T-helper 1 cell treated with Interleukin-12 subunit alpha and Interleukin-12 subunit beta and Interleukin-4 antibody, amounts not matched to agents 30 ng/mL and 1 ng/mL, for 36 hours (primary cell): ENCODE measurements around the gene ACO1. TPM values are rescaled to one million over a fixed set of nuclear protein-coding genes. Genes with fewer than 3 reads are reported as not detected.

Experiments
- intact Hi-C: fragments of 100-400 bp; cut with micrococcal nuclease; formaldehyde crosslinking; loops from one replicate; pipeline ENCODE4 v1.15.1; 2024
- total RNA-seq: library from RNA; stranded (reverse); gene quantifications from 2 replicates; pipeline ENCODE4 v1.2.3, GENCODE V29; 2022

Gene ACO1
- total RNA-seq, 1 donor from 2014 or later, result 6.9 TPM

GRCh38 chr9:32380944-32381343, 3.5 kb upstream of the ACO1 start:
- intact Hi-C loops, result loop anchor here (5.0 kb wide), 1 partner anchor 696 kb away; the partner anchor contains the start of gene SMU1

DNA sequence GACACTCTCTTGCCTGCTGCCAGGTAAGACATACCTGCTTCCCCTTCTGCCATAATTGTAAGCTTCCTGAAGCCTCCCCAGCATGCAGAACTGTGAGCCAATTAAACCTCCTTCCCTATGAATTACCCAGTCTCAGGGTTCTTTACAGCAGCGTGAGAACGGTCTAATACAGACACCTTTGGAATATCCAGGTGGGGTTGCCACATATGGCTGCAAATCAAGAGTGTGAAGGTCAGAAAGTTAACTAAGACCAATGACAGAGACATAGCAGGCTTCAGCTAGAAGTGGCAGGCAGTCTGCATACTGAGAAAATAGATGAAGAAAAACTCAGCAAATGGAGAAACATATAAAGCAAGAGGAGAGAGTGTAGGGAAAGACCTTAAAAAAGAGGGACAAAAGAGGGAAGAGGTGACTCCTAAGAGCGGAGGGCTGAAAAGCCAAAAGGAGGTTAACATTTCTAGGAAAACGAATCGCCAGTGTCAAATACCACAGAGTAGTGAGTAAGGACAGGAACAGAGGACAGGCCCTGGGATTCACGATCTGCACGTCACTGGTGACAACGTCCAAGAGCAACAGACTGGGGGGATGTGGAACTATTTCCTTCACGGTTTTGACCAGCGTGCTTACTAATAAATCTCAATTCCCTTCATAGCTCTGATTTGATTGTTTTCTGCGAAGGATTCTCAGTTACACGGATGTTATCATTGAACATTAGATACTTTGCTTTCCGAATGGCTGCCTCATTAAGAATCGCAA, 1.7 kb upstream of the ACO1 start:
- intact Hi-C loops, result loop anchor here (5.0 kb wide), 1 partner anchor 695 kb away; the partner anchor contains the start of gene SMU1

- intact Hi-C loops, result loop anchor here (1.0 to 5.0 kb wide), 5 partner anchors 142 to 693 kb away; partner anchors contain the start of genes APTX, NDUFB6, RIGI and SMIM27
These were observed 460 bp upstream of the ACO1 start for GRCh38 chr9:32384002-32384363.

DNA sequence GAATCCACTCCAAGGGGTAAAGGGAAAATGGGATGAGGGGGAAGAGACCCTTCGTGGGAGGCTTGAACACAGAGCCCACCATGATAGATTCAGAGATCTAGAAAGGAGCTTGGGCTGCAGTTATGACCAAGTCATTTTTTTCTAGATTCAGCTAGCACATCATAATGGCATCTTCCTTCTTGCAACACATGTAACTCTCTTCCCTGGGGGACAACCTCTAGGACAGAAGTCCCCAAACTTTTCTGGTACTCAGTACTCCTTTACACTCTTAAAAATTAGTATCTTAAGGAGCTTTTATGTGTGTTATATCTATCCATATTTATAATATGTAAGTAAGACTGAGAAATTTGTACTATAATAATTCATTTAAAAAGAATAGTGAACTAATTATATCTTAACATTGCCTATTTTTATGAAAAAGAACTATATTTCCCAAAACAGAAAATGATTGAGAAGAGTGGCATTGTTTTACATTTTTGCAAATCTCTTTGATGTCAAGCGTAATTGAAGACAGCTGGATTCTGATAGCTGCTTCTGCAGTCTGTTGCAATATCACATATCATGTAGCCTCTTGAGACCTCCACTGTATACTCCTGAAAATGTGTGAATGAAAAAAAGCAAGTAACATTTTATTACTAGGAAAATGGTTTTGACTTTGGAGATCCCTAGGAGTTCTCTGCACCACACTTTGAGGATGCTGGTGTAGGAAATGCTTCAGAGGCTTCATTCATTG, 875 bp downstream of the ACO1 start:
- intact Hi-C loops, result loop anchor here (1.0 kb wide), 1 partner anchor 640 kb away; the partner anchor contains the start of gene DNAJA1

DNA sequence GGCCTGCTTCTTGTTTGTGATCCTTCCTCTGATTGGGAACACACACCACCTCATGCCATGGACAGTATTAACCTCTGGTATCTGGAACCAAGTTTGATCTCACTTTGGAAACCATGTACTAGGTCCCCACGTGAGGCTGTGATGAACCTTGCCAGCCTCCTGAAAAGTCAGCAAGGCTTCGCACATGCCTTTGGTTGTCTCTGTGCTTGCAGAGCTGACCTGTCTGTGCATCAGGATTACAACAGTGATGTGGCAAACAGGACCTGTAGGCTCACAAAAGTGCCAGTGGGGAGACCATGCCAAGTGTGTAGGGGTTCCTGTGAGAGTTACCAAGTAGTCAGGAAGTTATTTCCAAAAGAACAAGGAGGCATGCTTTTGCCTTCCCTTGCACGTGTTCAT, 1.4 kb downstream of the ACO1 start:
- intact Hi-C loops, result loop anchor here (1.0 kb wide), 1 partner anchor 639 kb away; the partner anchor contains the start of gene DNAJA1

DNA sequence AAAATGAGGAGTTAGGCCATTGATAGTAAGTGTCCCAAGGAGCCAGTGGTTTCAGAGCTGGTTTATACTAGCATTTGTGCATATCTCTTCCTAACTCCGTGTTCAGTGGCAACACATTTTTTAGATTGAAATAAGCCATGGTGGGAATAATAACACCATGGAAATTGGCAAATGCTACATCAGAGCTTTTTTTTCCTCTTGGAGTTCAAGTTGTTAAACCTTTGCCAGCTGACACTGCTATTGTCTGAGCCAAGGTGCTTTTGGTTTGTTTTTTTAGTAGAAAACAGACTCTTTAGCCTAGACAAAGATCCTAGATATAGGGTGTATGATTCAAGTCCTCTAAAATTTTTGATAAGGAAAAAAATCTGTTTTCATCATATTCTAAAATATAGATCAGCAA, 2.8 kb downstream of the ACO1 start:
- intact Hi-C loops, result no loop called here

- intact Hi-C loops, result no loop called here
These were observed 4.9 kb downstream of the ACO1 start for GRCh38 chr9:32389365-32389764.

DNA sequence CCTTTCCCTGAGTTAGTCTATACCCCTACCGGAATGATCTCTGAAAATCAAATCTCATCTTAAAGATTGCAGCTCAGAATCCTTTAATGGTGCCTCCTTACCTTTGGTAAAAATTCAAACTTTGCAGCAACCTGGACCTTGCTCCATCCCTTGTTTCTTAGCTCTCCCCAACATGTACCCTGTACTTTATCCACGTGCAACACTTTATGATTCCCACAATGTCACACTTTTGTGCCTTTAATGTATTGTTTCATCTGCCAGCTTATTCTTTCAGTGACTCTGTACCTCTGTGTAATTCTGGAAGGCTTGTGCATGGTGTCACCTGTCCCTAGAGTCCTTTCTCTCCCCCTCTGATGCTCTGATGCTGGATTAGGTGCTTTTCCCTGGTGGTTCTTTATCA, 9.5 kb downstream of the ACO1 start:
- intact Hi-C loops, result no loop called here

DNA sequence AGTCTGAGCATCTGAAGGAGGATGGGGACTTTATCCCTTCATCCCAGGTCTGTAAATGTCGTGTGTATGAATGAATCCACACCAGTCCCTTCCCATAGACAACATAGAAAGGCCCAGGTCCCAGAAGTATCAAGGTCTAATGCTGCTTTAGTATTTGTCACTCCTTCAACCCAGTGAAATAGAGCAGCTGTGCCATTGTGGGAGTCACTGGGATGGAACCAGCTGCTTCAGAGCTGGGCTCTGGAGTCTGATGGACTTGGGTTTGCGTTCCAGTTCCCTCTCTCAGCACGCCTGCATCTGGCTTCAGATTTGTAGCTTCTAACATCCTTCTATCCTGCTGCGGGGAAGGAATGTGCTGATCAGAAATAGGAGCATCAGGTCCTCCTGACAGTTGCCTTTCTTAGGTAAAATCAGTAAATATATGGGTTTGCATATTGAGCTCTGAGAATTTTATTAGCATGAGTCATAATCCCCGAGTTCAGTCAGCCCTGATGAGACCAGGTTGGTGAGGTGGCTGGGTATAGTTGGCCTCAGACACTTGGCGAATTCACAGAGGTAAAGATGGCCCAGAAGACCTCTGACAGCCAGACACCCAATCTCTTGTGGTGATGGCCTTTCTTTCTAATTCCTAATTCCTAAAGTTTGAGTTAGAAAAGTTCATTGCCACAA, 10.1 kb downstream of the ACO1 start:
- intact Hi-C loops, result no loop called here

GRCh38 chr9:32395510-32396216, 11.2 kb downstream of the ACO1 start:
- intact Hi-C loops, result no loop called here

DNA sequence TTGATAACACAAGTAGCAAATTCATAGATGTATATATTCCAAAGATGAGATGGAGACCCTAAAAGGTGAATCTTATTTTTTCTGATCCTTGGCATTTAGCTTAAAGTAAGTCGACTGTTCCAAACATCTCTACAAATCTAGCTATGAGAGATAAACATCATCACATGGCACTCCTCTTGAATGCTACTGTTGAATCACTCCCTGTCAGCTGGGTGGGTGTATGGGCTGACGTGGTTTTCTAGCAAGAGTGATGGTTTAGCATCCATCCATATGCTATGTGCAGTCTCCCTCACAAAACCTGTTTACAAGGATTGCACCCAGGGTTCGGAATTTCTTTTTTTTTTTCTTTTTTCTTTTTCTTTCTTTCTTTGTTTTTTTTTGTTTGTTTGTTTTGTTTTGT, 13.8 kb downstream of the ACO1 start:
- intact Hi-C loops, result no loop called here

DNA sequence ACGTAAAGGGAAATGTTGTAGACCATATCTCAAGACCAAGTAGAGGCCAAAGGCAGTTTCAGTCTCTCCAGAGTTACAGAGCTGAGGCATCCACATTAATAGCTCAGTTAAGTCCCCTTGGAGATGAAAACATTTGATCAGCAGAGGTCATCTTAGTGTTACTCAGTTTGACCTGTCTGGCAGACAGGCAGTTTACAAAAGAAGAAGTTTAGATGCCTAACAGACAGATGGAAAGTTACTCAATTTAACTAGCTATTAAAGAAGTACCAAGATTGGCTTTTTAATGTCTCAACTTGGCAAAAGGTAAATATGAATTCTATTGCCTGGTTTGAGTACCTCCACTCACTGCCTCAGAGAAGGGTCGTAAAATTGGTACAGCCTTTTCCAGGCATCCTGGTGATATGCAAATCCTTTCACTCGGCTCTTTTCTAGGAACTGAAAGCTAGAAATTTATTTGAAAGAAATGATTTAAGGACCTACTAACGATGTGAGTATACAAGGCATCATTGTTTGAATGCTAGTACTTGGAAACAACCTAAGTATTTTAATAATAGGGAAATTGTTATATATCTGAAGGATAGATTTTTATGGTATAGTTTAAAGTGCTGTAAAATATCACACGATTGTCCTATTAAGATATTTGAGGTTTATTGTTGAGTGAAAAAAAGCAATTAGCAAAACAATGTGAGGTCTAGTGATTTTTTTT, 14.8 kb downstream of the ACO1 start:
- intact Hi-C loops, result no loop called here

DNA sequence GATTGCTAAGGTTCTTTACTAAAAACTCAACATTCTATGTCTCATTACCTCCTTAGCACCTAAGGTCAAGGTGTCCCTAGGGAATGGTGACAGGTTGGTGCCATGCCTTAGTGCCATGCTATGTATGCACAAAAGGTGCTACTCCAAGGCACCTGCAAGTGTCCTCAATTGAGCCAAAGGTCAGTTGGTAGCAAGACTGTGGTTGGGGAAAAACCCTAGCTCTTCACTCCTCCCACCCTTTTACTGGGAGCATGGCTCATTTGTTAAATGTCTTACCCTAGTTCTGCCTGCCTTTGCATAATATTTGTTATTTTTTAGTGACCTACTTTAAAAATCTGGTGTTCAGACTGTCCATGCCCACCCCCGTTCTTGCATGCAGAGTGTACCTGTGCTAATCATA, 17.0 kb downstream of the ACO1 start:
- intact Hi-C loops, result no loop called here

DNA sequence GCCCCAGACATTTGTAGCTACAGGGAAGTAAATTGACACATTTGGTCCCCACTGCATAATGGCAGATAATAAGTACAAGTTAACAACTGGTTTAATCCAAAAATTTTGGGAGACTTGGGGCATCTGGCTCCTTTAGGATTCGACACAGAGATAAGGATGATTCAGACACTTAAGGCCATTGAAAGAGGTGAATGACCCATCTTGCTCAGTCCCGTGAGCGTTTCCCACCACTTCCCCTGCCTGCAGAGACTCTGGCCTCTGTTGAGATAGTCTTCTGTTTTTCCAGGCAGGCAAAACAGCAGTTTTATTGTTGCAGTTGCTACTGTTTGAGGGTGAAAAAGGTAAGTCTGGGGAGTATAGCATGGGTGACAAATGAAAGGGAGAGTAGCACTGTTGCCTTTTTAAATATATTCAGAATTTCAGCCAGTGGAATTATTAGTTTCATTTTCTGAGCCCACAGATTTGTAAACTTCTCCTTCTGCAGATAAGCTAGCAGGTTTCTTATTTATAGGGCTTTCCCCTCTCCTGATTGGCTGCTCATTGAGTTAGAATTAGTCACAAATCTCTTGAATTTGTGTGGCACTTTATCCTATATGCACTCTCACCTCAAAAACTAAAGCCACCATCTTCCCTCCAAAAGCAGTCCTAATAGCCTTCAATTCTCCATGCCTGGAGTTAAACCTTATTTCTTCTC, 19.3 kb downstream of the ACO1 start:
- intact Hi-C loops, result no loop called here

DNA sequence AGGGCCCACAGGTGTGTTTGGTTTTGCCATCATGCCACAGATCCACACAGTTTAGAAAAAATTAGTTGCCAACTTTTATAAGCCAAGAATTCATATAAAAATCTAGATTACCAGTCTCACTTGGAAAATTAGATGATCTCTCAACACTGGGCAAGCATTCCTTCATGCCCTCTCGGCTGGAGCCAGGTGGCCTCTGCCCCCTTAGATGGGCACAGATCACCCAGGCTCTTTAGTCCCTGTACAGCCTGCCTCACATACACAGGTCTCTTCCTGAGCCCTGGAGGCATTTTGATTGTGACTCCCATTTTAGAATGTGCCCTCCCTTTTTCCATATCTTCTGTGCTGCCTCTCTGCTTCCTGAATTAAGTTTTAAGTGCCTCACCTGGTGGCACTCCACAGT, 20.0 kb downstream of the ACO1 start:
- intact Hi-C loops, result no loop called here

DNA sequence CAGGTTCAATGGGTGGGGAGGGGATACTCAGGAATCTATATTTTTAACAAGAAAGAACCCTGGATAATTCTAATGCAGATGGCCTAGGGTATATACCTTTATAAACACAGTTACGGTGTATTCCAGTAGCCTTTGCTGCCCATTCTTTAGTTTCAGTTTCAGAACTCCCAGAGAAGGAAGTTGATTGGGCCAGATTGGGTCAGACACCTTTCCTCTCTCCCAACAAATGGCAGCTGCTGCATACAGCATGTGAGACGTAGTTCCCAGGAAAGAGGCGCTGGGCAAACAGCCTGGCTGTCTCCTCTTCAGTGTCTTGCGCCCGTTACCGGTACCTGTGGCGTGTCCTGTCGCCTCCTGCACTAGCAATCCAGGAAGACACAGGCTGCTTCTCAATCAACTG, 20.4 kb downstream of the ACO1 start:
- intact Hi-C loops, result no loop called here

- intact Hi-C loops, result no loop called here
These were observed 21.1 kb downstream of the ACO1 start for GRCh38 chr9:32405506-32405905.

DNA sequence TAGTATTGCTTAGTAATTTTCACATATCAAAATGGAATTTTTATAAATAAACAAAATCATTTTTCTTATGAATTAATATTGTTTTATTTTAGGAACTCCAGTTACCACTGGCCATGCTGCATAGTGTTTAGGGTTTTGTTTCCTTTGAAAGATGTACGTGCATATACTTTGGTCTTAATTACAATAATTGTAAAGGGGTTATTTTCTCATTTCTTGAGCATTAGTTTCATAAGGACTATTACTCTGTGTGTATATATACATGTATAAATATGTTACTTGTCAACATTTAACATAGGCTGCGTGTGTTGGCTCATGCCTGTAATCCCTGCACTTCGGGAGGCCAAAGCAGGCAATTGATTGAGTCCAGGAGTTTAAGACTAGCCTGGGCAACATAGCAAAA, 21.6 kb downstream of the ACO1 start:
- intact Hi-C loops, result no loop called here

DNA sequence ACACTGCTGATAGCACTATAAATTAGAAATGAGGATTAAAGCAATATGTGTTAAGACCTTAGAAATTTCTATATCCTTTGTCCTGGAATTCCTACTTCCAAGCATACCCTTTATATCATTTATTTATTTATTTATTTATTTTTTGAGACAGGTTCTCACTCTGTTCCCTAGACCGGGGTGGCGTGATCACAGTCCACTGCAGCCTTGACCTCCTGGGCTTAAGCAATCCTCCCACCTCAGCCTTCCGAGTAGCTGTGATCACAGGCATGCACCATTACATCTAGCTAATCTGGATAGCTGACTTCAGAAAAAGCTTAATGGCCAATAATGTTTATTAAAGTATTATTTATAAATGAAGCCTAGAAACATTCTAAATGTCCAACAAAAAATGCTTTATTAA, 27.3 kb downstream of the ACO1 start:
- intact Hi-C loops, result no loop called here

DNA sequence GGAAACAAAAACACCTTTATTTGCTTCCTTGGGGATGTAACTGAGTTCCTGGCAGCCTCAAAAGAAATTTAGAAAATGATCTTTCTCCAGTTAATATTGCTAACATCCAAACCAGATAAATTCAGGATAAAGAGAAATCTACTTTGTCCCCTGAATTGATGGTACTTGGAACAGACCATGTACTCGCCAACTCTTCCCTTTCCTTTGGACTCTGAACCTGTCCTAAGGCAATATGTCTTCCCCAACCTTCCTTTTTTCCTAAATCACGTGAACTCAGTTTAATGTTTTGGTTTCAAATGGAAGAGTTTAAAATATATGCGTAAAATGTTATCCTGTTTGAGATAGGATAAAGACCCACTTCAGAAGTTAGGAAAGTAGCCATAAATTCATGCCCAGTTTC, 28.0 kb downstream of the ACO1 start:
- intact Hi-C loops, result no loop called here
